Measurements from ENCODE around the gene BECN2. TPM values are rescaled to one million over a fixed set of nuclear protein-coding genes. Genes with fewer than 3 reads are reported as not detected.

BECN2 gene
- total and polyA plus RNA-seq, 2 of the 13 experiments (the other 11 are each of a cell fraction or from before 2014, with no cell fraction given): not detected

GRCh38 chr1:241997401-241997998 is 39.9 kb downstream of the BECN2 start (continued):
- TF ChIP-seq AHDC1 (CRISPR knock-in tag; IDR thresholded peaks at IDR 0.05; ENCODE audit: borderline replicate concordance) (no peak), ZNF563 (CRISPR knock-in tag; IDR thresholded peaks at IDR 0.05) (no peak), TRIM22 (IDR thresholded peaks at IDR 0.05) (no peak), RFXANK (CRISPR knock-in tag; IDR thresholded peaks at IDR 0.05) (no peak), YEATS2 (CRISPR knock-in tag; IDR thresholded peaks at IDR 0.05; ENCODE audit: borderline replicate concordance) (no peak), CCAR2 (optimal IDR thresholded peaks at IDR 0.05; ENCODE audit: low read depth, low read length) (no peak), ZNF878 (CRISPR knock-in tag; IDR thresholded peaks at IDR 0.05) (no peak), MIER2 (CRISPR knock-in tag; IDR thresholded peaks at IDR 0.05) (no peak), CEBPB (IDR thresholded peaks at IDR 0.05; ENCODE audit: borderline replicate concordance, low read depth, low read length) (no peak)
- TF ChIP-seq, protein P1, sequence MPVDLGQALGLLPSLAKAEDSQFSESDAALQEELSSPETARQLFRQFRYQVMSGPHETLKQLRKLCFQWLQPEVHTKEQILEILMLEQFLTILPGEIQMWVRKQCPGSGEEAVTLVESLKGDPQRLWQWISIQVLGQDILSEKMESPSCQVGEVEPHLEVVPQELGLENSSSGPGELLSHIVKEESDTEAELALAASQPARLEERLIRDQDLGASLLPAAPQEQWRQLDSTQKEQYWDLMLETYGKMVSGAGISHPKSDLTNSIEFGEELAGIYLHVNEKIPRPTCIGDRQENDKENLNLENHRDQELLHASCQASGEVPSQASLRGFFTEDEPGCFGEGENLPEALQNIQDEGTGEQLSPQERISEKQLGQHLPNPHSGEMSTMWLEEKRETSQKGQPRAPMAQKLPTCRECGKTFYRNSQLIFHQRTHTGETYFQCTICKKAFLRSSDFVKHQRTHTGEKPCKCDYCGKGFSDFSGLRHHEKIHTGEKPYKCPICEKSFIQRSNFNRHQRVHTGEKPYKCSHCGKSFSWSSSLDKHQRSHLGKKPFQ (CRISPR knock-in tag; IDR thresholded peaks at IDR 0.05; ENCODE audit: insufficient replicate concordance): no peak

Measured in HepG2 (cell line).